GM18870 (cell line): ENCODE measurements around the gene COL19A1.
A peak's percentile ranks its signal among the peaks of the same experiment; 100 is the strongest.

Experiments used
- ATAC-seq: cut with Tn5 transposase; IDR thresholded peaks from one replicate; pipeline ENCODE4 v1.9.1; 2021; ENCODE audit warnings: moderate library complexity; ENCODE audit not compliant: unreplicated experiment

The COL19A1 gene

DNA sequence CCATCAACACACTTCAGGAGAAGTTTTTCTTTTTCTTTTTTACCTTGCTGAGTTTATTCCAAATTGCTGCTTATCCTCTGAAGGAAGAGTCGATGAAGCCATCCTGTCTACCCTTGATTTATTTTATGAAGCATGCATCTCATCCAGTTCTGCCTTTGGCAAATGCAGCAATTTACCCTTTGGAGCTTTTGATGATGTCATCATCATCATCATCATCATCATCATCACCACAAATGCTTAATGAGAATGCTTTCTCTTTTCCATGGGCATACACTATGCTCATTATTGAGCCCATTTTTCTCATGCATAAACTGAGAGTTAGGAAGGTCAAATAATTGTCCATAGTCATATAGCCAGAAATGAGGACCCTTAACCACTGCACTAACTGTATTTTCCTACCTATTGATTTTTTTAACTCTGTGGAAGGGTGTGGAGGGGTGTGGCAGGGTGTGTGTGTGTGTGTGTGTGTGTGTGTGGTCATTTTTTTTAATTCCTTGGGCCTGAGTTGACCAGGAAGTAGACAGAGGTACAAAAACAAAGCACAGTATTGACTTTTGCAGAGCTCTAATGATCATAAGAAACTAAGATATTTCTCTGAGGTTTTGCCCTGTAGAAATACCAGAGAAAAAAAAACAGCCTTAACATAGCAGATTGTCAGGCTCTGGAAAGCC lies 353.7 kb downstream of the COL19A1 start:
- no peak for ATAC-seq

DNA sequence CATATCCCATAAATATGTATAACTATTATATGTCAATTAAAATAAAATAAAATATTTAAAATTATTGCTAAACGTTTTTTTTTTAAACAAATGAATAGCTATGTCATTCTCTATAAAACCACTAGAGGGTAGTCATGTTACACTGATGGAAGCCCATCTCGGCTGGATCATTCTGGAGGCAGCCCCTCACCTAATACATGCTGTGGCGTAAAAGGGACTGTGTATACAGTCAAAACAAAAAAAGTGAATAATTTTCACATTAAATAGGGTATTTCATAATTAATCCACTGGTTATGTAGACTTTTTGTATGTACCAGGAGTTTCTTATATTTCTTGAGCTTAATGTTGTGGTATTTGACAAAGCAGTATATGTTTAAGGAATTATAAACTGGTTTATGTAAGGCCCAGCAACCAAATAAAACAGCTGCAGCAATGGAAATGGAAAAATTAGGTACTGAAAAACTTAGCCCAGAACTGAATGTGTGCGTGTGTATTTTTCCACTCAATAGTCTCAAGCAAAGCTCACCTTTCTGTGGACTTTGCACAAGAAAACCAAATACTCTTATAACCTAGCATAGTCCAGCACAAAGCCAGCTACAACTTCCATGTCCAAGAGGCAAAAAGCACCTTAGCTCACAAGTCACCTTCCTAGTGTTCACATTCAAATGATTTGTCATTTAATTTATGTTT lies 354.8 kb downstream of the COL19A1 start:
- peak; percentile 62 for ATAC-seq

DNA sequence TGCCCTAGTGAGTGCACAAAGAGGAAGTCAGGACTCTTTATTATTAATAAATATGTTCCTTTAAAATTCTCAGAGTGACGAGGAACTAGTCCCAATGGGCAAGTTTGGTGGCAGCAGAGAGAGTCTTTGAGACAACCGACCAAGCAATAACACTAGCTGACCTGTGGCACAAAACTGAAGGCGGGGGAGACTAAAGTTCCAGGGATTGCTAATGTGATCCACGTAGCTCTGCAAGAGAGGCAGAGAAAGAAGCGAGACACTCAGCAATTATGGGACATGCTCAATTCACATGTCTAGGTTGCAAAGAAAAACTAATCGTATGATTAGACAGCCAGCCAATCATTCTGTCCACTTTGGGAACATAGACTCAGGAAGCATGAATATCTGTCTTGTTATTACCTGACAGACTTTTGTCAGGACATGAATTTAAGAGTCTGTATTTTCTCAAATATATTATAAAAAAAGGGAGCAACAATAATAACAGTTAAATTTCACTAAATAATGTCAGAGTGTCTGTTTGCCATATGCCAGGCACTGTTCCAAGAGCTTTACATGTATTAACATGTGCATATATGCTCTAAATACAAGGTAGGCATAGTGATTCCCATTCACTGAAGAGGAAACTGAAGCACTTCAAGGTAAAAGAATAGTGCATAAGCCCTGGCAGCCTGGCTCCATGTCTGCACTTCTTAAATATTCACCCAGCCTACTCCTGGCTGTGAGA lies 355.5 kb downstream of the COL19A1 start:
- ATAC-seq = no peak

DNA sequence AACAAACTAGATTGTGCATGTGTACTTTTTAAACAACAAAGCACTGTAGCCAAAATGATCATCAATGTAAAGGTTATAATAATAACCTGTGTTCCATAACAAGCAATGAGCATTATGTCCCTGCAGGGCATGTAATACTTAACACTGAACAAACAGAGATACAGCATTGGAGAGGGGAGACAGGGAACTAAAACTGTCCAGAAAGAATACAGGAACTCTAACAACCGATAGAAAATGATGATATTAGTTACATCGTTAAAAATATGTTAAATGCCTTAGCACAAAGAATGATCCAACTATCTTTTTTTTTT lies 356.0 kb downstream of the COL19A1 start:
- ATAC-seq = no peak

DNA sequence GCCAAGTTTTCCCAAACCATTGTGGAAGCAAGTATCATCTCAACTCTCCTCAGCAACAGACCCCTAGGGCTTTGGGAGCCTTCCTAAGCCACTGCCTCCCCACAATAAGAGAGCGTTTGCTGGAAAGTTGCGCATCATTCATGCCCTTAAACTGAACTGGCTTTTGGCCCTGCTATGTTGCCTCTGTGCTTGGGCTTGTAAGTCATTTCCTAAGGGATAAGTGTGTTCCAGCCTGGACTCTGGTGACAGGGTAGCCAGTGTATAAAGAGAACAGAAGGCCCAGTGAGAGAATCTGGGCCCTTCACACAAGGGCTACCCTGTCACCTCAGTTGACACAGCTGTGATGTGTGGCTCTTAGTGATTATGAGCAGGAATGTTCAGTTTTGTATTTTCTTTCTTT lies 358.7 kb downstream of the COL19A1 start:
- ATAC-seq = no peak

DNA sequence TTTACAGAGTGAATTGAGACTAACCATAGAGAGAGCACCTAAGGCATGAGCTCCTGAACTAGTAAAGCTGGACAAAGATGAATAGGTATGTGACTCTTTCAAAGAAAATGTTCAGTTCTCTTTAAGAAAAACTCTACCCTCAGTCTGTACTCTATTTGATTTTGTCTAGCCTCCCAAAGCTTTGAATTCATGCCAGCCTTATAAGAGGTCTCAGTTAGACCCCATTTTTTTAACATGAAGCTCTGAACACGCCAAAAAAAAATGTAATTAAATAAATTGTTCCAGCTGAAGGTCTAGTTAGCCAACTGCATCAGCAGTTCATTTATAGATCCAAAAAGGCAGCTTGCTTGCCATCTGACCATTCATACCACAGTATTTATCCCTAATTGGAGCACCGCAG lies 365.0 kb downstream of the COL19A1 start:
- ATAC-seq = no peak

DNA sequence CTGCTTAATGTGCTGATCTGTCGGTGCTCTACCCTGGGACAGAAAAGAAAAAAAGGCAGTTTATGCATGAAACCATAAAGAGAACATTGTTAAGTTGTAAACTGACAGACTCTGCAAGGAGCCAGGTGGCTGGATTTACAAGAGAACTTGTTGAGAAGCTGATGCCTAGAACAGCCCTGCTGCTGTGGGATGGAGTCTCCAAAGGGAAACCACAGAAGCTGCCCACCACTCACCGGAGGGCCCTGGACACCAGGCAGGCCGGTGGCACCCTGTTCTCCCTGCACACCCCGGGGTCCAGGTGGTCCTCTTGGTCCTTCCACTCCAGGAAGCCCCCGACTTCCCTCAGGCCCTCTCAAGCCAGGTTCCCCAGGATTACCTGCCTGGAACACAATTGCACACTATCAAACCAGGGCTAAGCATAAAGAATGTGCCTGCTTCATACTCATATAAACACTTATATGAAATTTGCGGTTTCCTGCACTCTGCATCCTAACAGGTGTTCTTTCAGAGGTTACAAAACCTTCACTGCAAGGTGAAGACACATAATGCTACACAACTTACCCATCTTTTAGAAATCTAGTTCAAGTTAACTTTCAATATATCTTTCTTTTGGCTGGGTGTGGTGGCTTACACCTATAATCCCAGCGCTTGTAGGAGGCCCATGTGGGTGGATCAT lies 368.3 kb downstream of the COL19A1 start:
- ATAC-seq = no peak

DNA sequence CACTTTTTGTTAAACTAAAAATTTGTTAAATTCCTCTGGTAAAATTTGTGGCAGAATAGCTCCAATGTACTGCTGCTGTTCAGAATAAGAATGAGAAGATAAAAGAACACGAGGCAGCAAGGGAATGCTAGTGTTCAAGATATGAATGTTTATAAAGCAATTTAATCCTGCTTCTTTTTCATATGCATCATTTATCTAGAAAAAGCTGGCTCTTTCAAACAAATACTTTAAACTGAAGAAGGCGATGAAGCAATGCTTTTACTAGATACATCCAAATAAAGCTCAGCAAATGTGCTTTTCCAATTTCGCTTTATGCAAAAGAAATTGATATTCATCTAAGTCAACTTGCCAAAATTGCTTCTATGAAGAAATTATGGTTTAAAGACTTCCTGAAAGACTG lies 370.0 kb downstream of the COL19A1 start:
- ATAC-seq = no peak

DNA sequence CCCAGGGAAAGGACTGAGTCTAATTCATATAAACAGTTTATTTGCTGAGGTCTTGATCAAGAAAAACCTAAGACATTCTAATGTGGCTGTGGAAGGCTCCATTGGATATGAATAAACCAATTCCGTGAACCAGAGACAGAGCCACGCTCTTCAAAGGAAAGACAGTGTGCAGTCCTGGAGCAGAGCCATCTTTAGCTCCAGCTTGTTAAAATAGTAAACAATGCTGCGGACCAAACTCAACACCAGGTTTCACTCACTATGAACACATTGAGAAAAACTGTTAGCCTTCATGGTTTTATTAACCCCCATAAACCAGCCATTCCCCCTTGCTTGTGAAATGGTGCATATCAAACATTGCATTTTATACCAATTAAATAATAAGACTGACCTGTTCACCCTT lies 374.7 kb downstream of the COL19A1 start:
- no peak for ATAC-seq

DNA sequence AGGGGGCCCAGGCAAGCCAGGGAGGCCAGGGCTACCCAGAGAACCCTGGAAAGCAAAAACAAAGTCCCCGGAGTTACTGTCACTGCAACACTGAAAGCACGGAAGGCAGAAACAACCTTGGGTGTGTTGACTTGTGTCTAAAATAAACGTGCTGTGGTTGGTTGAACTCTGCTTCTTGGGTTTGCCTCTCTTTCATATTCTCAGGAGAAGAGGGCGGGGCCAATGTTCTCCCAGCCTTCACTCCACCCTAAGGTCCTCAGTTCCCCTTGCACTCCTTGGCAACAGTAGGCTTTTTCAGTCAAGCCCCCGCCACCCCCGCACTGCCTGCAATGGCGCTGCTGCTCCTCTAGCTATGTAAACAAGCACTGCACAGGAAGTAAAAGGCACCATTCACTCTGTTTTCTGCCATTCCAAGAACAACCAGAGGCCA lies 375.6 kb downstream of the COL19A1 start:
- ATAC-seq = no peak

DNA sequence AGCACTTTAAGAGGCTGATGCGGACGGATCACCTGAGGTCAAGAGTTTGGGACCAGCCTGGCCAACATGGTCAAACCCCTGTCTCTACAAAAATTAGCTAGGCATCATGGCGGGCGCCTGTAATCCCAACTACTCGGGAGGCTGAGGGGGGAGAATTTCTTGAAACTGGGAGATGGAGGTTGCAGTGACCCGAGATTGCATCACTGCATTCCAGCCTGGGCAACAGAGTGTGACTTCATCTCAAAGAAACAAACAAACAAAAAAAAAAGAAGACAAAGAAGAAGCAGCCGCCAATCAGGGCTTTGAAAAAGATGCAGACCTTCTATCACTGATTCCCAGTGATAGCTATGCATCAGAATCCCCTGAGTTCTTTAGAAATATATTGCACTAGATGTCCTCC lies 379.8 kb downstream of the COL19A1 start:
- no peak for ATAC-seq

DNA sequence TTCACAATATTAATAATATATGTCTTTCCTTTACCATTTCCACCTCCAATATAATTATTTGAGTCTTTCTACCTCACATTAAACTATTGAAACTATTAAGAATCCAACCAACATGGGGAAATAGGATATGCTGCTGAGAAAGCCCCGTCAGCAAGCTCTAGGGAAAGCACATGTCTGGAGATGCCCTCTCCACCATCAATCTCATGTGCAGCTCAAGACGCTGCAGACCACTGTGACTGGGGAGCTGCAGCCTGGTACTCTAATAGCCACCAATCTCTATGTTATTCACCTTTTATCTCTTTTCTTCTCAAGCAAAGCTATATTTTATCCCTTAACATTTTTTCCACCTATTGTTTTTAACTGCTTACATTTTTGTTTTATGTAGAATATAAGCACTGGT lies 386.2 kb downstream of the COL19A1 start:
- ATAC-seq = no peak

DNA sequence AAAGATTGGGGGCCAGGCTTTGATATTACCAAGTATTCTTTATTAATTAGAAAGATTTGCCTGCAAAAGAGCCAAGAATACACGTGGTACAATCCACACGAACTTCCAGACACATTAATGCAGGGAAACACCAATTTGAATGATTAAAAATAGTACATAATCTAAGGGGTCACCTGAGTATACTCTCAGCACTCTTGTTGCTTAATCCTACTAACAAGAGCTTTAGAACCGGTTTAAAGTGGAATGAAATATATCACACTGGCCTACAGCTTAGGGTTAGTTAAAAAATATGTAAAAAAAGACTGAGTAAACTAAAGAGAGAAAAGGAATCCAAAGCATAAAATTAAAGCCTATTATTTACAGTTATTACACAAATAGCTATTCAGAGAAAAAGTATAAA lies 387.6 kb downstream of the COL19A1 start:
- ATAC-seq = no peak

DNA sequence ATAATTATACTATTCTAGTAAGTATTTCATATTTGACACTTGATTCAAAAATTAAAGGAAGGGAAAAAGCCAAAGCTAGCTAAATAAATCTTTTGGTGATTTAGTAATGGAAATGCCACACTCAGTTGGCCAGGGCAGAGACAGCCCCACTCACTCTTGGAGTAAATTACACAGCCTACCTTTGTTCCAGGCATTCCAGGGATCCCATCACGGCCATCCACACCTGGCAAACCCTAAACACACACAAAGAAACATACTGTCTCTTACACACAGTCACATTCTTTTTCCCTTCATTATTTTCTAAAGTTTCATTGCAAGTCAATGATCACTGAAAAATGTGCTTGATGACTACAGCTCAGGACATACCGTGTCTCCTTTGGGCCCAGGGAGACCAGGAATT lies 388.4 kb downstream of the COL19A1 start:
- no peak for ATAC-seq

DNA sequence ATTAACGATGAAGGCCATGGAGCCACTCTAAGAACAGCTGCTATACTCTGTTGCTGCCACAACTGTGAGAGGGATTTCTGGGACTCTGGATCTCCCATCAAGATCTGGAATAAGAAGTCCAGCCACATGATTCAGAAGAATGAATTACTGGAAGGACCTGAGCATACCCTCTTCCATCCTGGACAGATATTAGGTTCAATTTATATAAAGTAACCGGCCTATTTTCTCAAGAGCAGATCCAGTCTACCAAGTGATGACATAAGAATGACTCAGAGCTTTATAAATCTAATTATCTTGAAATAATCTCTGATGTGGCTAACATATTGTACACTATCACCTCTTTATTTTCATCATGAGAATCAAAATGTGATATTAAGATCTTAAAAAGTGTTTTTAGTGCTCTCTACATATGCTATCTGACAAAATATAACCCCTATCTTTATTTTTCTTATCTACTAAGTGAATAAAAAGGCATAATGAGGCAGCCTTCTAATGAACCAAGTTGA lies 391.5 kb downstream of the COL19A1 start:
- no peak for ATAC-seq

DNA sequence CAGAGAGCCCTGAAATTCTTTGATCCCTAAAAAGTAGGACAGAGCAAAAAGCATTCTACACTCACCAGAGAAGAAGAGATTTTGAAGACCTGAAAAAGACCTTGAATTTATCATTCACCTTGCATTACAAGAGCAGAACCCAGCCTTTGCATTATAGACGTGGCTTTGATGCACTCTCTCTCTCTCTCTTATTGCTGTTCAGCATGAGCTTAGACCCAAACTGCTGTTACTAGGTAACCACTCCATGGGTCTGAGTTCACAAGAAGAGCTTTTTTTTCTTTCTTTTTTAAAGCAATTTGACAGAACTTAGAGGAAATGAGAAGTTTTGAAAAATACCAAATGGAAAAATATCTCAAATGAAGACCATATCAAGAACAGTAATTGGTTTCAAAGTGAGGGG lies 392.1 kb downstream of the COL19A1 start:
- ATAC-seq = no peak
